Prostate gland (tissue), 2 donors: ENCODE measurements around the gene MBD3.

Experiments
- POLR2A ChIP-seq: fragments of 450-650 bp; IDR thresholded peaks from one replicate; pipeline ENCODE4 v1.6.1; 2016; ENCODE audit warnings: antibody characterized with exemption, mild to moderate bottlenecking
- POLR2AphosphoS5 ChIP-seq: sonication (generic); formaldehyde crosslinking; IDR thresholded peaks from one replicate; pipeline ENCODE4 v1.6.1; 2017; ENCODE audit warnings: antibody characterized with exemption
- TF ChIP-seq, protein P1 (sequence below), 4 experiments: fragments of 200-600 bp in 2 of 4; fragments of 450-650 bp in 2 of 4; sonication (generic) in 2 of 4; IDR thresholded peaks; 1 replicate in 3 of 4; 2 replicates in 1 of 4; pipeline ENCODE4 v1.5.1; 2016 to 2019; ENCODE audit warnings: antibody characterized with exemption in 4 of 4, mild to moderate bottlenecking in 2 of 4, moderate library complexity in 2 of 4

GRCh38 chr19:1627194-1627593, 34.5 kb upstream of the MBD3 start:
- TF ChIP-seq, protein P1, sequence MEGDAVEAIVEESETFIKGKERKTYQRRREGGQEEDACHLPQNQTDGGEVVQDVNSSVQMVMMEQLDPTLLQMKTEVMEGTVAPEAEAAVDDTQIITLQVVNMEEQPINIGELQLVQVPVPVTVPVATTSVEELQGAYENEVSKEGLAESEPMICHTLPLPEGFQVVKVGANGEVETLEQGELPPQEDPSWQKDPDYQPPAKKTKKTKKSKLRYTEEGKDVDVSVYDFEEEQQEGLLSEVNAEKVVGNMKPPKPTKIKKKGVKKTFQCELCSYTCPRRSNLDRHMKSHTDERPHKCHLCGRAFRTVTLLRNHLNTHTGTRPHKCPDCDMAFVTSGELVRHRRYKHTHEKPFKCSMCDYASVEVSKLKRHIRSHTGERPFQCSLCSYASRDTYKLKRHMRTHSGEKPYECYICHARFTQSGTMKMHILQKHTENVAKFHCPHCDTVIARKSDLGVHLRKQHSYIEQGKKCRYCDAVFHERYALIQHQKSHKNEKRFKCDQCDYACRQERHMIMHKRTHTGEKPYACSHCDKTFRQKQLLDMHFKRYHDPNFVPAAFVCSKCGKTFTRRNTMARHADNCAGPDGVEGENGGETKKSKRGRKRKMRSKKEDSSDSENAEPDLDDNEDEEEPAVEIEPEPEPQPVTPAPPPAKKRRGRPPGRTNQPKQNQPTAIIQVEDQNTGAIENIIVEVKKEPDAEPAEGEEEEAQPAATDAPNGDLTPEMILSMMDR (IDR thresholded peaks at IDR 0.05), result no peak
- no peak for TF ChIP-seq POLR2AphosphoS5
- no peak for TF ChIP-seq POLR2A
